HG03432 (cell line): ENCODE measurements around the gene PTMA.
"Not testable (repeated sequence)": the region's sequence is repeated elsewhere in the genome, so short reads cannot be mapped to it uniquely, and the experiment has no call there.

Experiments used
- ATAC-seq: cut with Tn5 transposase; IDR thresholded peaks from one replicate; pipeline ENCODE4 v1.9.1; 2021; ENCODE audit warnings: mild to moderate bottlenecking, moderate library complexity; ENCODE audit not compliant: unreplicated experiment

PTMA gene

GRCh38 chr2:231707927-231708772 lies at the start of gene PTMA:
PTMA (plus strand) TSS chr2:231708525; CDS start chr2:231708707, 182 bp downstream.
- peak; percentile 57 for ATAC-seq

GRCh38 chr2:231660073-231660472 lies 48.3 kb upstream of the PTMA start:
- ATAC-seq = not testable (repeated sequence)

GRCh38 chr2:231660860-231661259 lies 47.5 kb upstream of the PTMA start:
- ATAC-seq = no peak

GRCh38 chr2:231661422-231662027 lies 46.8 kb upstream of the PTMA start:
- ATAC-seq = no peak

- ATAC-seq = peak; percentile 69
Observed at GRCh38 chr2:231662028-231662810, 46.1 kb upstream of the PTMA start.

GRCh38 chr2:231662811-231663457 lies 45.4 kb upstream of the PTMA start:
- ATAC-seq = no peak

GRCh38 chr2:231663458-231664212 lies 44.7 kb upstream of the PTMA start:
- no peak for ATAC-seq

GRCh38 chr2:231664727-231665126 lies 43.6 kb upstream of the PTMA start:
- no peak for ATAC-seq

- ATAC-seq = no peak
Observed at GRCh38 chr2:231665245-231666170, 42.8 kb upstream of the PTMA start.

- ATAC-seq = peak; percentile 57
Observed at GRCh38 chr2:231666171-231667095, 41.9 kb upstream of the PTMA start.

GRCh38 chr2:231667096-231667427 lies 41.3 kb upstream of the PTMA start:
- no peak for ATAC-seq

GRCh38 chr2:231667496-231667895 lies 40.8 kb upstream of the PTMA start:
- ATAC-seq = no peak

GRCh38 chr2:231668981-231669380 lies 39.3 kb upstream of the PTMA start:
- ATAC-seq = no peak

- peak; percentile 34 for ATAC-seq
Observed at GRCh38 chr2:231671270-231672050, 36.9 kb upstream of the PTMA start.

GRCh38 chr2:231672617-231673347 lies 35.5 kb upstream of the PTMA start:
- peak; percentile 65 for ATAC-seq

GRCh38 chr2:231673348-231673770 lies 35.0 kb upstream of the PTMA start:
- ATAC-seq = no peak
